Smooth muscle cell (in vitro differentiated cells): ENCODE data around the gene ABL1. TPM values are rescaled to one million over a fixed set of nuclear protein-coding genes. Genes with fewer than 3 reads are reported as not detected.

ENCODE experiments used
- DNase-seq: peaks from one replicate; lab custom pipeline; 2025; ENCODE audit not compliant: unreplicated experiment; lab: John Stamatoyannopoulos, UW
- H2AFZ ChIP-seq: fragments of 200-600 bp; sonication (generic); 2 replicates; pipeline ENCODE4 v1.6.0; 2016; ENCODE audit warnings: antibody characterized with exemption, low read depth, mild to moderate bottlenecking
- H3F3A ChIP-seq: fragments of 200-600 bp; sonication (generic); 2 replicates; pipeline ENCODE4 v1.6.0; 2017; ENCODE audit warnings: antibody characterized with exemption, low read depth
- H3K27ac ChIP-seq: fragments of 200-600 bp; sonication (generic); 2 replicates; pipeline ENCODE4 v1.5.1; 2016; ENCODE audit warnings: low read depth, mild to moderate bottlenecking
- H3K27me3 ChIP-seq: fragments of 200-600 bp; sonication (generic); 2 replicates; pipeline ENCODE4 v1.6.1; 2016; ENCODE audit warnings: low read depth, mild to moderate bottlenecking
- H3K36me3 ChIP-seq: fragments of 200-600 bp; sonication (generic); 2 replicates; pipeline ENCODE4 v1.5.1; 2016; ENCODE audit warnings: low read depth
- H3K4me1 ChIP-seq: fragments of 200-600 bp; sonication (generic); 2 replicates; pipeline ENCODE4 v1.5.1; 2016; ENCODE audit warnings: low read depth
- H3K4me2 ChIP-seq: fragments of 200-600 bp; sonication (generic); 2 replicates; pipeline ENCODE4 v1.6.0; 2016; ENCODE audit warnings: mild to moderate bottlenecking
- H3K4me3 ChIP-seq: fragments of 200-600 bp; sonication (generic); 2 replicates; pipeline ENCODE4 v1.5.1; 2016; ENCODE audit warnings: mild to moderate bottlenecking
- H3K79me2 ChIP-seq: fragments of 200-600 bp; sonication (generic); 2 replicates; pipeline ENCODE4 v1.6.0; 2016; ENCODE audit warnings: low read depth, mild to moderate bottlenecking
- H3K9ac ChIP-seq: fragments of 200-600 bp; sonication (generic); 2 replicates; pipeline ENCODE4 v1.6.0; 2016; ENCODE audit warnings: low read depth
- H3K9me3 ChIP-seq: fragments of 200-600 bp; sonication (generic); replicated peaks from 2 replicates; pipeline ENCODE4 v1.5.1; 2016; ENCODE audit warnings: low read depth
- H4K20me1 ChIP-seq: fragments of 200-600 bp; sonication (generic); 2 replicates; pipeline ENCODE4 v1.6.0; 2016; ENCODE audit warnings: low read depth
- CTCF ChIP-seq: fragments of 200-600 bp; sonication (generic); IDR thresholded peaks from 2 replicates; pipeline ENCODE4 v1.5.1; 2017; ENCODE audit warnings: borderline replicate concordance, mild to moderate bottlenecking, antibody characterized with exemption; ENCODE audit not compliant: insufficient read depth, poor library complexity, severe bottlenecking
- WGBS: methylation state at CpG from one replicate; pipeline ENCODE4 v1.1.7; 2016; ENCODE audit warnings: low lambda C conversion rate; 5-methylcytosine and 5-hydroxymethylcytosine counted together
- polyA plus RNA-seq: library from polyadenylated mRNA; unstranded; fragments of >200 nt; fragmentation: Nextera tagmentation; extraction: Ambion mirVana; gene quantifications from 2 replicates; pipeline ENCODE4 v1.2.1, GENCODE V29; 2016
- total RNA-seq: library from RNA; depleted of rRNA; stranded (reverse); fragments of >200 nt; gene quantifications from 2 replicates; pipeline ENCODE4 v1.2.3, GENCODE V29; 2014

Gene ABL1
- total and polyA plus RNA-seq, 2 experiments from 2014 or later: 38.2 to 51.0 TPM

- Histone ChIP-seq H3K27me3 (no peaks in the 10 kb centered on the region), H3K4me3 (no peak overlapping the region), H3K4me1 (no peaks in the 10 kb centered on the region), H3K27ac (no peak overlapping the region), H3F3A (no peaks in the 10 kb centered on the region), H3K9me3 (no peaks in the 10 kb centered on the region), H3K79me2 (no peaks in the 10 kb centered on the region), H4K20me1 (peaks cover 23% of the 10 kb centered on the region), H3K4me2 (no peak overlapping the region), H3K9ac (no peak overlapping the region), H3K36me3 (no peaks in the 10 kb centered on the region), H2AFZ (no peak overlapping the region)
- WGBS: 89% methylated on average over 10 of the region's 16 CpGs
- DNase-seq: no peak
- no peak for TF ChIP-seq CTCF
Observed at GRCh38 chr9:130897105-130897751, 62.2 kb downstream of the ABL1 start.

DNA sequence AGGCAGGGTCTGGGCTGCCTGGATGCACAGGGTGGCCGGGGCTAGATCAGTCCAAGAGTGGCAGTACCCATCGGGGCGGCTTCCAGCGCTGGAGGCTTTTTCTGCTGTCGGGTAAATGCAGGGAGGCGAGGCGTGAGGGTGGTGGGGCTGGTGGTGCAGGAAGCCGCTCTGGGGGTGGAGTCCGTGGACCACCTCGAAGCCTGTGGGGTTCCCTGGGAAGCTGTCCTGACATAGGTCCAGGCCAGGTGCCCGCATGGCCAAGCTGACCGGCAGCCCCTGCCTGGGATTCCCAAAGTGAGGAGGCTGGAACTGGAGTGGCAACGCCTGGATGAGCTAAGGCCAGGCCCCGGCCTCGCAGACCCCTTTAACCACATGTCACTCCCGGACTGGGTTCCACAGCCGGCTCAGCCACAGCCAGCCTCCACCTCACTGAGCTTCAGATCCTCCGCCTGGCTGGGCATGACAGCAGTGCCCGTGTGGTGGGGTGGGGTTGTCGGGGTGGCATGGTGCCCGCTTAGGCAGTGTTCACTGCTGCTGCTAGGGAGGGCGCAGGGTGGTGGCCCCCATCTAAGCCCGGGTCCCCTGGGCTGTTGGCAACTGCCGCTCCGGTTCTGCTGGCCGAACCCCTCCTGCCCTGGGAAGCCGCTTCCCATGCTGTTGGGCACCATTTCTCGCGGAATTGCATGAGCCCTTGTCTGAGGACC, 62.9 kb downstream of the ABL1 start:
- no peaks in the 10 kb centered on the region for H3K36me3 ChIP-seq
- H4K20me1 ChIP-seq: peaks cover 23% of the 10 kb centered on the region
- no peak for TF ChIP-seq CTCF
- WGBS: 94% methylated on average over 26 of the region's 29 CpGs
- H3K27me3 ChIP-seq: no peaks in the 10 kb centered on the region
- no peaks in the 10 kb centered on the region for H3K9me3 ChIP-seq
- H3K4me3 ChIP-seq: no peak overlapping the region
- no peaks in the 10 kb centered on the region for H3K79me2 ChIP-seq
- no peak overlapping the region for H3K4me2 ChIP-seq
- H3F3A ChIP-seq: no peaks in the 10 kb centered on the region
- no peak overlapping the region for H2AFZ ChIP-seq
- DNase-seq: no peak
- no peak overlapping the region for H3K27ac ChIP-seq
- no peaks in the 10 kb centered on the region for H3K4me1 ChIP-seq
- H3K9ac ChIP-seq: no peak overlapping the region

DNA sequence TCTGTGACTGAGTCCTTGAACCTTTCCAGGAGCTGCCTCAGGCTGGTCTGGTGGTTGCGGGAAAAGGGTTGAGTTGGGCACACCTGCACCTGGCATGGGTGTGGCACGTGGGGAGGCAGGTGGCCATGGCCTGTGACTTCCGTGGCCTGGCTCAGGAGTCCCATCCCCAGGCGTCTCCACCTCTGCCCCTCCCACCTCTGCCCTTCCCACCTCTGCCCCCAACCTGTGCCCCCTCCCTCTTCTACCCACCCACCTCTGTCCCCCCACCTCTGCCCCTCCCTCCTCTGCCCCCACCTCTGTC, 63.4 kb downstream of the ABL1 start:
- 100% methylated on average over 1 of the region's 4 CpGs for WGBS
- Histone ChIP-seq H3K27me3 (no peaks in the 10 kb centered on the region), H3K9ac (no peak overlapping the region)

More for the DNA sequence above, 63.4 kb downstream of the ABL1 start:
- H3F3A ChIP-seq: no peaks in the 10 kb centered on the region
- no peak for TF ChIP-seq CTCF
- H3K4me3 ChIP-seq: no peak overlapping the region
- H3K9me3 ChIP-seq: no peaks in the 10 kb centered on the region
- no peak overlapping the region for H3K27ac ChIP-seq
- peaks cover 20% of the 10 kb centered on the region for H4K20me1 ChIP-seq
- no peaks in the 10 kb centered on the region for H3K4me1 ChIP-seq
- DNase-seq: no peak
- H3K36me3 ChIP-seq: no peaks in the 10 kb centered on the region
- no peak overlapping the region for H2AFZ ChIP-seq
- H3K4me2 ChIP-seq: no peak overlapping the region
- H3K79me2 ChIP-seq: no peaks in the 10 kb centered on the region
